NT2/D1 (cell line): ENCODE data around the gene CCDC78.

Source experiments
- DNase-seq: peaks from one replicate; pipeline ENCODE4 v3.0.0-alpha.2; 2011; ENCODE audit warnings: low read depth, low spot score
- H3K27me3 ChIP-seq: 2 replicates; pipeline ENCODE4 v1.6.0; 2011; ENCODE audit warnings: mild to moderate bottlenecking; ENCODE audit not compliant: insufficient read length, insufficient read depth
- H3K36me3 ChIP-seq: 2 replicates; pipeline ENCODE4 v1.6.1; 2011; ENCODE audit warnings: mild to moderate bottlenecking, low read length, mixed read lengths; ENCODE audit not compliant: insufficient read depth, insufficient read length
- H3K4me1 ChIP-seq: 2 replicates; pipeline ENCODE4 v1.5.1; 2011; ENCODE audit not compliant: insufficient read depth, insufficient read length
- H3K4me3 ChIP-seq: 2 replicates; pipeline ENCODE4 v1.5.1; 2011; ENCODE audit warnings: low read depth; ENCODE audit not compliant: insufficient read length
- H3K9ac ChIP-seq: 2 replicates; pipeline ENCODE4 v1.6.0; 2011; ENCODE audit warnings: low read depth; ENCODE audit not compliant: insufficient read length
- H3K9me3 ChIP-seq: 2 replicates; pipeline ENCODE4 v1.5.1; 2011; ENCODE audit warnings: mild to moderate bottlenecking, low read length; ENCODE audit not compliant: insufficient read depth
- SUZ12 ChIP-seq: IDR thresholded peaks from 2 replicates; pipeline ENCODE4 v1.6.1; 2011; ENCODE audit not compliant: insufficient read length, insufficient read depth; ENCODE audit errors: extremely low read depth
- YY1 ChIP-seq: IDR thresholded peaks from 2 replicates; pipeline ENCODE4 v1.6.1; 2011; ENCODE audit not compliant: insufficient read length, insufficient read depth
- ZNF274 ChIP-seq: IDR thresholded peaks from 2 replicates; pipeline ENCODE4 v1.6.1; 2011; ENCODE audit warnings: mild to moderate bottlenecking, low read depth, low read length

Gene CCDC78

DNA sequence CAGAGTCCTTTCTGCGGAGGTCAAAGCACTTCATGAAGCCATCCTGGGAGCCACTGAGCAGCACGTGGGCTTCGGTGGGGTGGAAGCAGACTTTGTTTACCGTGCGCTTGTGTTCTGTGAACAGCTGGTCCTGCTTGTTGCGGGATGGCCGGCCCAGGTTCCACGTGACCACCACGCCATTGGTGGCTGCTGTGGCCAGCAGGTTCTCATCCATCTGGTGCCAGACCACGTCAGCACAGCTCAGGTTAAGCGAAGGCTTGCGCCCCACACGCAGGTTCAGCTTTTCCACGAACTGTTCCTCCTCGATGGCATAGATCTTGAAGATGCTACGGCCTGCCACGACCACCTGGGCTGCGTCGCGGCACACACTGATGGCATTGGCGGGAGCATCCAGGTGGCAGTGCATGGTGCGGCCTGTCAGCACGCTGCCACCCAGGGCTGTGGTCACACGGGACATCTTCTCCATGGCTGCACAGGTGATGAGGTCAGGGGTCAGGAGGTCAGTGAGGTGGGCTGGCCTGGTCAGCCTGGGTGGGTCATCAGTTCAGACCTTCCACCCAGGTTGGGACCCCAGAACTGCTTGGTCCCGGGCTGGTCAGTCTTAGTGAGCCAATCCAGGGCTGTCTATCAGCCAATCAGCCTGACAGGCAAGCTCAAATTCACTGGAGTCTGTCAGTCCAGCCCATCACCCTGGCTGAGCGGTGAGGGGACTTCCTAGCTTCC, 36.9 kb downstream of the CCDC78 start:
- Histone ChIP-seq H3K9ac (peak overlapping the region; percentile 96), H3K27me3 (peaks cover 28% of the 10 kb centered on the region), H3K4me3 (peak overlapping the region; percentile 93), H3K9me3 (no peaks in the 10 kb centered on the region), H3K36me3 (peaks cover 50% of the 10 kb centered on the region), H3K4me1 (peaks cover 15% of the 10 kb centered on the region)
- TF ChIP-seq YY1 (no peak), ZNF274 (no peak), SUZ12 (no peak)
- no peak for DNase-seq

DNA sequence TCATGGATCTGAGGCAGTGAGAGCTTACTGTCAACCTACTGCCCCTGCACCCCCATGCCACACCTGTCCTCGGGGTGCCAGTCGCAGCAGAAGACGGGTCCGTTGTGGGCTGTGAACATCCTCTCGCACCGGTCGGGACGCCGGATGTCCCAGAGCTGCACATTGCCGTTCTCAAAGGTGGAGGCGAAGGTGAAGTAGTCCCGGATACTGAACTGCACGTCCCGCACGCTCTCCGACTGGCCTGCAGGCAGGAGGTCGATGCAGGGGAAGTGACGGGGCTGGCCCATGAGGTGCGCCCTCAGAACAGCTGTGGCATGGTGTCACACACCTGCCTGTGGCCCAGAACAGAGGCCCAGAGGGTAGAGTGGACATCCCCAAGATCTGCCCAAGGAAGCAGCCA, 38.7 kb downstream of the CCDC78 start:
- H3K4me1 ChIP-seq = peaks cover 23% of the 10 kb centered on the region
- no peaks in the 10 kb centered on the region for H3K9me3 ChIP-seq
- no peak overlapping the region for H3K4me3 ChIP-seq
- peaks cover 11% of the 10 kb centered on the region for H3K27me3 ChIP-seq
- no peak overlapping the region for H3K9ac ChIP-seq
- no peak for DNase-seq
- H3K36me3 ChIP-seq = peaks cover 60% of the 10 kb centered on the region
- no peak for TF ChIP-seq ZNF274
- TF ChIP-seq YY1 = no peak
- TF ChIP-seq SUZ12 = no peak

DNA sequence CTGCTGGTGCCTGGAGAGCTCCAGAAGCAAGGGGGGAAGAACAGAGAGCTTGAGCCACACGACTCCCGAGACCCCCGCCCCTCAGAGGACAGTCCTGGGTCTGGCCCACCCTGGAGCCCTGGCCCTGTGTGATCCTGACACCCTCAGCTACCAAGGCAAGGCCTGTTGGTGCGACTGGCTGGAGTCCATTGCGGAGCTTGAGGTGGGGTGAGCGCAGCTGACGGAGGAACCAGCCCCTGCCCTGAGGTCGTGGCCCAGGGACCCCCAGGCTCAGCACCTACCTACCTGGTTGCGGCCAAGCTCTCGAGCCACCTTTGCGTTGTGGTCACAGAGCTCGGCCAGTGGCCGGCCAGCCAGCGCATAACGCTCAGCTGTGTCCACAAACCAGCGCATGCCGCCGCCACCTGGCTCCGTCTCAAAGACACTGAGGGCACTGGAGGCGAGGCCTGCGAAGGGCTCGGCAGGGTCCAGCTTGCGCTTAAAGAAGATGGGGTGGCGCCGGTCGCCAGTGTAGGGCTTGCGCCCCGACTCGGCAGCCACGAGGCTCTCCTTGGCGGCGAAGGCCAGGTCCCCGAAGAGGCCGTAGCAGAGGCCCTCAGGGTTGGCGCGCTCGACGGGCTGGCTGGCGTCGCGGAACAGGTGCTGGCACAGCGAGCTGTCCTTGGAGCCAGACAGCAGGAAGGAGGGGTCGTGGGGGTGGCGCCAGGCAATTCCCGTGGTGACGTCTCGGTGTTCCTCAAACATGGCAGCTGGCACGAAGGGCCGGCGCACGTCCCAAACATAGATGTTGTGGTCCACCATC, 39.6 kb downstream of the CCDC78 start:
- Histone ChIP-seq H3K36me3 (peaks cover 68% of the 10 kb centered on the region), H3K27me3 (peaks cover 4% of the 10 kb centered on the region), H3K9ac (no peak overlapping the region), H3K4me3 (no peak overlapping the region), H3K4me1 (peaks cover 29% of the 10 kb centered on the region), H3K9me3 (no peaks in the 10 kb centered on the region)
- TF ChIP-seq YY1 (no peak), ZNF274 (no peak), SUZ12 (no peak)
- no peak for DNase-seq

DNA sequence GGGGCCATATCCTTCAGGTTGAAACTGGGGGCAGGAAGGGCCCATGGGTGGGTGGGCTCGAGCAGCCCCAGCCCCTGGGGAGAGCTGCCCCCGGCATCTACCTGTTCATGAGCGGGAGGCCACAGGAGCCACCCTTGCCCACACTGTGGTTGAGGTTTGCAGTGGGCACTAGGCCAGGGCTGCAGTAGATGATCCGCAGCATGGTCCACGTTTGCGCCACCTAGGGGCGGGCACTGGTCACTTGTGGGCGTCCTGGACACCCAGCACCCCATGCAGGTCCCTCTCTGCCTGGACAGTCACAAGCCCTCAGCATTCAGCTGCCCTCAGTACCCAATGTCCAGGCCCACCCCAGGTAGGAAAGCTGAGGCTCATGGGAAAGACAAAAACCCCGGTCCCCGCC, 40.3 kb downstream of the CCDC78 start:
- no peak for TF ChIP-seq ZNF274
- TF ChIP-seq YY1 = no peak
- TF ChIP-seq SUZ12 = no peak
- no peak overlapping the region for H3K9ac ChIP-seq
- H3K4me3 ChIP-seq = no peak overlapping the region
- H3K9me3 ChIP-seq = no peaks in the 10 kb centered on the region
- DNase-seq = no peak
- H3K4me1 ChIP-seq = peaks cover 31% of the 10 kb centered on the region
- H3K36me3 ChIP-seq = peaks cover 75% of the 10 kb centered on the region
- H3K27me3 ChIP-seq = peaks cover under 1% of the 10 kb centered on the region

DNA sequence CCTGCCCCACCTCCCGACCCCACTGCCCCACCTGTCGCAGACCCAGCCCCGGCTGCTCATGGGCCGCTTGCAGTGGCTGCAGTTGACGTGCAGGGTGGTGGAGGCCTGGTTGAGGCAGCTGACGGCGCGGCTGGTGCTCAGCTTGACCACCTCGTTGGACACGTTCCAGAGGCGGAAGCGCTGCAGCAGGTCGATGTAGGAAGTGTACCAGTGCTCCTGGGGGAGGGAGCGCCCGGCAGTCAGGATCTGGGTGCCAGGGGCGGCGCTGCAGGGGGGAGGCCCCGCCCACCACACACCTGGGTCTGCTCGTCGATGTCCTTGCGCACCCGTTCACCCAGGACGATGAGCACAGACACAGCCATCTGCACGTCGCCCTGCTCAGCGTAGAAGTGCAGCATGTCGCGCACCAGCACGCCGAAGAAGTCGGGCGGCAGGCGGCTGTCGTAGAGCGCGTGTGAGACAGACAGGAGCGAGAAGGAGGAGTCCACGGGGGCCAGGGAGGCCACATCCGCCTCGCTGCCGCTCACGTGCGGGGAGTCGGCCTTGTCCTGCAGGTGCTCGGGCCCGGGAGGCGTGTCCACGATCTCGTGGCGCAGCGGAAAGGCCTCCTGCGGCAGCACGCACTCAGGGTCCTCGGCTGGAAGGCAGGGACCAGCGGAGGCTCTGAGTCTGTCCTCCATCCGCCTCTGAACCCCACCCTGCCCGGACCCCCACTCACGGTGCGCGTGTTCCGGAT, 41.1 kb downstream of the CCDC78 start:
- no peak for DNase-seq
- no peak for TF ChIP-seq SUZ12
- TF ChIP-seq ZNF274 = no peak
- TF ChIP-seq YY1 = no peak

DNA sequence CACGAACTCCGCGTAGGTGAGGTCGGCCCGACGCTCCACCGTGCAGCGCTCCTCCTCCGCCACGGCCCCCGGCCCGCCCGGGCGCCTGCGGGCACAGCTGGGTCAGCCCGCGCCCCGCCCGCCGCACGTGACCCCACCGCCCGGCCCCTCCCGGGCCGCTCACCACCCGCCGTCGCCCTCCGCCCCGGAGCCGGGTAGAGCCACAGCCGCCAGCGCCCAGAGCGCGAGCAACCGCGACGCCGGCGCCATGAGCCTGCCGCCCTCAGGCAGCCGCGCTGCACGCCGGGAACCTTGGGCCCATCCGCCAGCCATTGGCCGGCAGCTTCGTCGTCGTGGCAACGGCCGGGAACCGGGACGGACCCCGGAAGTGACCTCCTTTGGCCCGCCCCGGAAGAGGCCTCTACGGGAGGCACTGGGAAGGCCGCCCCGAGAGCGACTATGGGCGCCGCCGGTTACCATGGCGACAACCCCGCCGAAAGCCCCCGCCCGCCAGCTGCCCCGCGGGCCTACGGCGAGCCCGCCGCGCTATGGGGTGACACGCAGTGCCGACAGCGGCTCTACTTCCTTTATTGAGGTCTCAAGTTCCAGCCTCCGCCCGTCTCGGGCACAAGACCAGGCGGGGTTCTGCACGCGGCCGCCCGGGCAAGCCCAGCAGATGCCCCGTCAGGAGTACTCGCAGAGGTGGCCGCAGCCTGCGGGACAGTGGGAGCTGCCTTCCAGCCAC, 42.0 kb downstream of the CCDC78 start, which contains the start of gene JMJD8:
Gene JMJD8 (minus strand): TSS at position 264 of the 724 bp plus-strand sequence. CDS start 15 bp downstream, at position 249.
- H3K4me1 ChIP-seq = peaks cover 24% of the 10 kb centered on the region
- peak within 1 kb of the TSS; percentile 95 for H3K4me3 ChIP-seq
- peak; percentile 90 for DNase-seq
- H3K9me3 ChIP-seq = no peaks in the 10 kb centered on the region
- peak within 1 kb of the TSS; percentile 96 for H3K9ac ChIP-seq
- H3K27me3 ChIP-seq = no peaks in the 10 kb centered on the region
- TF ChIP-seq YY1 = peak; percentile 76
- no peak for TF ChIP-seq SUZ12
- peaks cover 73% of the 10 kb centered on the region for H3K36me3 ChIP-seq

More for the DNA sequence above, 41.1 kb downstream of the CCDC78 start:
- Histone ChIP-seq H3K4me1 (peaks cover 31% of the 10 kb centered on the region), H3K27me3 (no peaks in the 10 kb centered on the region), H3K4me3 (no peak overlapping the region), H3K9me3 (no peaks in the 10 kb centered on the region), H3K9ac (no peak overlapping the region), H3K36me3 (peaks cover 76% of the 10 kb centered on the region)
